Measurements from ENCODE around the gene PEPD.
A peak's percentile ranks its signal among the peaks of the same experiment; 100 is the strongest.

The PEPD gene

GRCh38 chr19:33545217-33545981, 23.8 kb upstream of the PEPD start:
- DNase-seq: no peak

- no peak for DNase-seq
These were observed 13.6 kb upstream of the PEPD start for GRCh38 chr19:33535226-33535625.

GRCh38 chr19:33532859-33533460, 11.4 kb upstream of the PEPD start:
- DNase-seq: no peak

- DNase-seq: no peak
These were observed 9.3 kb upstream of the PEPD start for GRCh38 chr19:33530842-33531241.

- DNase-seq: no peak
These were observed 8.7 kb upstream of the PEPD start for GRCh38 chr19:33530296-33530695.

- no peak for DNase-seq
These were observed 7.6 kb upstream of the PEPD start for GRCh38 chr19:33529094-33529676.

- no peak for DNase-seq
These were observed 6.8 kb upstream of the PEPD start for GRCh38 chr19:33528404-33528803.

- no peak for DNase-seq
These were observed 5.5 kb upstream of the PEPD start for GRCh38 chr19:33527125-33527524.

- no peak for DNase-seq
These were observed 2.6 kb upstream of the PEPD start for GRCh38 chr19:33524024-33524664.

GRCh38 chr19:33523167-33523566, 1.6 kb upstream of the PEPD start:
- no peak for DNase-seq

GRCh38 chr19:33522371-33522662, 726 bp upstream of the PEPD start:
- no peak for DNase-seq

- DNase-seq: no peak
These were observed 629 bp downstream of the PEPD start for GRCh38 chr19:33520844-33521479.

- DNase-seq: no peak
These were observed 1.4 kb downstream of the PEPD start for GRCh38 chr19:33520048-33520643.

- DNase-seq: no peak
These were observed 2.2 kb downstream of the PEPD start for GRCh38 chr19:33519416-33519815.

- DNase-seq: no peak
These were observed 3.0 kb downstream of the PEPD start for GRCh38 chr19:33518541-33518940.

GRCh38 chr19:33517922-33518321, 3.7 kb downstream of the PEPD start:
- DNase-seq: no peak

- DNase-seq: no peak
These were observed 5.7 kb downstream of the PEPD start for GRCh38 chr19:33515921-33516320.

- DNase-seq: peak; percentile 55
These were observed 6.6 kb downstream of the PEPD start for GRCh38 chr19:33514885-33515551.

- no peak for DNase-seq
These were observed 8.2 kb downstream of the PEPD start for GRCh38 chr19:33513424-33513823.

GRCh38 chr19:33512580-33513137, 8.9 kb downstream of the PEPD start:
- DNase-seq: no peak

GRCh38 chr19:33512021-33512420, 9.6 kb downstream of the PEPD start:
- no peak for DNase-seq

- DNase-seq: no peak
These were observed 10.2 kb downstream of the PEPD start for GRCh38 chr19:33511346-33511745.
